DOHH2 (cell line): ENCODE data around the gene POLRMT.

ENCODE experiments used
- CTCF ChIP-seq: fragments of 200-600 bp; sonication (generic); IDR thresholded peaks from one replicate; pipeline ENCODE4 v1.5.1; 2014; ENCODE audit warnings: antibody characterized with exemption, mild to moderate bottlenecking, low read depth, low read length; ENCODE audit not compliant: poor library complexity, severe bottlenecking
- EZH2phosphoT487 ChIP-seq: fragments of 200-600 bp; sonication (generic); IDR thresholded peaks from 2 replicates; pipeline ENCODE4 v1.6.1; 2017; ENCODE audit warnings: borderline replicate concordance, mild to moderate bottlenecking, antibody characterized with exemption, low read length, moderate library complexity, mixed read lengths

- no peak for TF ChIP-seq CTCF
- no peak for TF ChIP-seq EZH2phosphoT487
Measured at GRCh38 chr19:639253-640160, 6.2 kb upstream of the POLRMT start, which contains the start of gene FGF22.
